Measurements from ENCODE around the gene PAPPA. TPM values are rescaled to one million over a fixed set of nuclear protein-coding genes. Genes with fewer than 3 reads are reported as not detected.

Gene PAPPA
- total RNA-seq, 1 experiment from 2014 or later = 0.17 TPM

DNA sequence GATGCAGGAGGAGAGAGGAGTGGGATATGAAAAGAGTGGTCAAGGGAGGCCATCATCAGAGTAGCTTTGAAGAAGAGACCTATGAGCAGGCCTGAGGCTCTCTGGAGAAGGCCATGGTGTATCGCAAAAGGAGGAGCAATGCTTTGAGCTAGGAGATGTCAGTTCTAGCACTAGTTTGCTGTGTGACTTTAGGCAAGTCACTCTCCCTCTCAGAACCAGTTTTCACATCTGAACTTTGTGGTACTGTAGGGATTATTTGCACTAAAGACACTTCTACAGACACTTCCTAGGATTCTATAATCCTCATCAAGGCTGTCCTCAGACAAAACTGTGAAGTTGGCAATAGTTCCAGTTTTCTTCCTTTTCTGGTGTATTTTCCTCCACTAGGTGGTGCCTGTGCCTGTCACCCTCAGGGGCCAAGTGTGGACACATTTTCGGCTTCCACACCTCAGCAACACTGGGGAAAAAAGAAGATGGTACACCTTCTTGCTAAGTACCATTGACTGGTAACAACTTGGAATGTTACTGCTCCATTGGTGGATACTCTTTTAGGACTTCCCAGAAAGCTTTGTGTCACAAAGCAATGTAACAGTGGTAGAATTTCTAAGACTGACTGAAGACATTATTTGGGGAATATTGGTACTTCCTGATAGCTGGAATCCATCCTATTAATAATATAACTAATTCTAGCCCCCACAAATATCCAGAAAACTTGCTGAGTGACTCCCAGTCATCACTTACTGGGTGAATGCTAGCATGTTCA, 9.9 kb downstream of the PAPPA start:
- Histone ChIP-seq H3K27ac (ENCODE audit: insufficient read length, low read depth, low read length) (no peak overlapping the region), H3K27me3 (ENCODE audit: insufficient read depth, low read length) (no peaks in the 10 kb centered on the region; the same call in 1 of the 2 replicates), H4K20me1 (ENCODE audit: control insufficient read depth, insufficient read depth, insufficient read length) (no peaks in the 10 kb centered on the region), H4K5ac (ENCODE audit: insufficient read length, low read depth, low read length) (no peak overlapping the region), H2AK5ac (ENCODE audit: insufficient read length, low read length) (no peak overlapping the region), H3K4me2 (ENCODE audit: insufficient read depth, insufficient read length, low read length) (no peak overlapping the region), H3K4ac (ENCODE audit: low read depth, low read length) (no peak overlapping the region), H3K23me2 (ENCODE audit: insufficient read length, low read depth, low read length, poor library complexity, severe bottlenecking) (no peaks in the 10 kb centered on the region), H2BK120ac (ENCODE audit: low read depth, low read length, poor library complexity, severe bottlenecking) (no peak overlapping the region), H3K23ac (ENCODE audit: insufficient read length, low read depth, low read length) (no peak overlapping the region), H2BK5ac (ENCODE audit: insufficient read length, low read length) (no peak overlapping the region), H3K79me2 (ENCODE audit: insufficient read depth, low read length) (no peaks in the 10 kb centered on the region), H3K9me3 (ENCODE audit: control insufficient read depth, low read depth, low read length) (no peaks in the 10 kb centered on the region), H3K79me1 (ENCODE audit: insufficient read depth, low read depth, low read length, poor library complexity, severe bottlenecking) (no peaks in the 10 kb centered on the region), H2BK15ac (ENCODE audit: low read depth, low read length) (no peak overlapping the region), H4K8ac (replicated peaks; ENCODE audit: insufficient read length, low read depth, low read length) (no peak overlapping the region), H3K14ac (ENCODE audit: insufficient read depth, low read length) (no peak overlapping the region), H3K4me1 (ENCODE audit: insufficient read depth, low read length) (no peaks in the 10 kb centered on the region), H2BK20ac (ENCODE audit: low read depth, low read length, poor library complexity, severe bottlenecking) (no peak overlapping the region), H3K18ac (ENCODE audit: insufficient read length, low read depth, low read length) (no peak overlapping the region), H4K91ac (ENCODE audit: insufficient read length, low read depth, low read length) (no peak overlapping the region), H2BK12ac (ENCODE audit: insufficient read length, low read depth, low read length) (no peak overlapping the region), H3K56ac (ENCODE audit: insufficient read length, low read depth, low read length) (no peak overlapping the region), H2AFZ (ENCODE audit: low read length) (no peak overlapping the region), H3T11ph (ENCODE audit: low read length) (no peak overlapping the region), H3K9ac (ENCODE audit: extremely low read depth, insufficient read length, low read length) (no peak overlapping the region)
- Mint-ChIP-seq H3K4me1 (peaks cover 0 to 9% of the 10 kb centered on the region in 2 experiments; a peak in 2 of 4 replicates), H3K27me3 (ENCODE audit: low read depth) (peaks cover 40% of the 10 kb centered on the region), H3K9me3 (no peaks in the 10 kb centered on the region; a peak in 1 of 5 replicates), H3K27ac (no peak overlapping the region), H3K4me3 (no peak overlapping the region), H3K36me3 (ENCODE audit: insufficient read depth in 1 of 3, low read depth in 3 of 3) (no peaks in the 10 kb centered on the region; a peak in 2 of 7 replicates)
- WGBS (ENCODE audit: extremely low coverage, insufficient read length, low lambda C conversion rate) = no CpG with 5 or more reads among the region's 2 CpGs
- no peak for DNase-seq
- TF ChIP-seq, protein P1, sequence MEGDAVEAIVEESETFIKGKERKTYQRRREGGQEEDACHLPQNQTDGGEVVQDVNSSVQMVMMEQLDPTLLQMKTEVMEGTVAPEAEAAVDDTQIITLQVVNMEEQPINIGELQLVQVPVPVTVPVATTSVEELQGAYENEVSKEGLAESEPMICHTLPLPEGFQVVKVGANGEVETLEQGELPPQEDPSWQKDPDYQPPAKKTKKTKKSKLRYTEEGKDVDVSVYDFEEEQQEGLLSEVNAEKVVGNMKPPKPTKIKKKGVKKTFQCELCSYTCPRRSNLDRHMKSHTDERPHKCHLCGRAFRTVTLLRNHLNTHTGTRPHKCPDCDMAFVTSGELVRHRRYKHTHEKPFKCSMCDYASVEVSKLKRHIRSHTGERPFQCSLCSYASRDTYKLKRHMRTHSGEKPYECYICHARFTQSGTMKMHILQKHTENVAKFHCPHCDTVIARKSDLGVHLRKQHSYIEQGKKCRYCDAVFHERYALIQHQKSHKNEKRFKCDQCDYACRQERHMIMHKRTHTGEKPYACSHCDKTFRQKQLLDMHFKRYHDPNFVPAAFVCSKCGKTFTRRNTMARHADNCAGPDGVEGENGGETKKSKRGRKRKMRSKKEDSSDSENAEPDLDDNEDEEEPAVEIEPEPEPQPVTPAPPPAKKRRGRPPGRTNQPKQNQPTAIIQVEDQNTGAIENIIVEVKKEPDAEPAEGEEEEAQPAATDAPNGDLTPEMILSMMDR (conservative IDR thresholded peaks at IDR 0.05) = peak; percentile 76

Data from H9 (cell line).